ENCODE results near the gene MYH11. TPM values are rescaled to one million over a fixed set of nuclear protein-coding genes. Genes with fewer than 3 reads are reported as not detected.

Gene MYH11
- total RNA-seq, 1 experiment from 2014 or later, result 0.05 TPM

GRCh38 chr16:15866451-15866850, 9.6 kb upstream of the MYH11 start:
- CTCF ChIA-PET, result interaction anchor here (0.6 kb wide), 1 partner anchor 85 kb away, joined by 4 read pairs; no protein-coding TSS in a partner anchor
- no TSS peak for BruUV-seq (replicated peaks)
- H3K9me3 Mint-ChIP-seq (ENCODE audit: low read depth, unreplicated experiment), result no peaks in the 10 kb centered on the region

GRCh38 chr16:15865742-15866141, 8.9 kb upstream of the MYH11 start:
- intact Hi-C loops (cut with micrococcal nuclease; ENCODE audit: unreplicated experiment), result no loop called here
- H3K27ac Mint-ChIP-seq (ENCODE audit: unreplicated experiment), result no peak overlapping the region
- TF ChIP-seq CTCF (IDR thresholded peaks at IDR 0.05; ENCODE audit: unreplicated experiment), result no peak
- no peaks in the 10 kb centered on the region for H3K9me3 Mint-ChIP-seq (ENCODE audit: low read depth, unreplicated experiment)
- TSS peak; percentile 25 for BruUV-seq (replicated peaks)
- no peaks in the 10 kb centered on the region for H3K4me1 Mint-ChIP-seq (ENCODE audit: low read depth, unreplicated experiment)
- CTCF ChIA-PET, result no interaction called here
- peaks cover 20% of the 10 kb centered on the region for H3K36me3 Mint-ChIP-seq (ENCODE audit: insufficient read depth, unreplicated experiment)
- no peaks in the 10 kb centered on the region for H3K27me3 Mint-ChIP-seq (ENCODE audit: unreplicated experiment)
- H3K4me3 Mint-ChIP-seq (ENCODE audit: low read depth, unreplicated experiment), result no peak overlapping the region
- no peak for DNase-seq

More at GRCh38 chr16:15866451-15866850, 9.6 kb upstream of the MYH11 start:
- Mint-ChIP-seq H3K4me3 (ENCODE audit: low read depth, unreplicated experiment) (no peak overlapping the region), H3K27me3 (ENCODE audit: unreplicated experiment) (no peaks in the 10 kb centered on the region), H3K4me1 (ENCODE audit: low read depth, unreplicated experiment) (no peaks in the 10 kb centered on the region), H3K27ac (ENCODE audit: unreplicated experiment) (no peak overlapping the region), H3K36me3 (ENCODE audit: insufficient read depth, unreplicated experiment) (peaks cover 21% of the 10 kb centered on the region)
- DNase-seq, result no peak
- intact Hi-C loops (cut with micrococcal nuclease; ENCODE audit: unreplicated experiment), result no loop called here
- no peak for TF ChIP-seq CTCF (IDR thresholded peaks at IDR 0.05; ENCODE audit: unreplicated experiment)

DNA sequence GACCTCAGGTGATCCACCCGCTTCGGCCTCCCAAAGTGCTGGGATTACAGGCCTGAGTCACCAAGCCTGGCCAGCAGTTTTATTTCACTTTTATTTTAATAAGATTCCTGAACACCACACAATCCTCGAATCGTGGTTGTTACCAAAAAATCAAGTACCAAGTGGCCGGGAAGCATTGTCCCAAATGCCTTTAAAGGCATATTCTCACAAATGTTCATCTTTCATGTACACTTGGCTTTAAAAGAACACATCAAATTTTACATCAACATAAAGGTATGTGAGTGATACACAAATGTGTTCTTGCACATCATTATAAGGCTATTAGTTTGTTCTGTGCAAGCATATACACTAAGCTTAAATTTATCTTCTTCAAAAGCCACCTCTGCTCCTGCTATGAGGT, 8.1 kb upstream of the MYH11 start:
- CTCF ChIA-PET, result interaction anchor here (0.8 kb wide), 1 partner anchor 21 kb away, joined by 3 read pairs; no protein-coding TSS in a partner anchor
- H3K9me3 Mint-ChIP-seq (ENCODE audit: low read depth, unreplicated experiment), result no peaks in the 10 kb centered on the region
- H3K4me3 Mint-ChIP-seq (ENCODE audit: low read depth, unreplicated experiment), result no peak overlapping the region
- no peaks in the 10 kb centered on the region for H3K4me1 Mint-ChIP-seq (ENCODE audit: low read depth, unreplicated experiment)
- no TSS peak for BruUV-seq (replicated peaks)
- intact Hi-C loops (cut with micrococcal nuclease; ENCODE audit: unreplicated experiment), result no loop called here
- TF ChIP-seq CTCF (IDR thresholded peaks at IDR 0.05; ENCODE audit: unreplicated experiment), result no peak
- H3K27me3 Mint-ChIP-seq (ENCODE audit: unreplicated experiment), result no peaks in the 10 kb centered on the region
- H3K27ac Mint-ChIP-seq (ENCODE audit: unreplicated experiment), result no peak overlapping the region
- DNase-seq, result no peak
- peaks cover 20% of the 10 kb centered on the region for H3K36me3 Mint-ChIP-seq (ENCODE audit: insufficient read depth, unreplicated experiment)

DNA sequence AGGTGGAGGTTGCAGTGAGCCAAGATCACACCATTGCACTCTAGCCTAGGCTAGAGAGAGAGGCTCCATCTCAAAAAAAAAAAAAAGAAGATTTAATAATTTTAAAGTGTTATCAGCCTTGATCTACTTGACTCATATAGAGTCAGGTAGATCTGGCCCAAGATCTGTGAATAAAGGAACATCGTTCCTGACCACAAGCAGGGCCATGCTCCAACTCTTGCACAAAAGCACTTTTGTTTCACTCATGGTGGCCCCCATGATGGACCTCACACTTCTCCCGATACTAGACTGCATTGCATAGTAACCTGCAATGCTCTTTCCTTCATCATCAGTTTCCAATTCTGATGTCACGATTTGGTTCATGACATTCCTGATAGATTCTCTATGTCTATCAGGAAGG, 5.2 kb upstream of the MYH11 start:
- H3K9me3 Mint-ChIP-seq (ENCODE audit: low read depth, unreplicated experiment), result no peaks in the 10 kb centered on the region
- no peak overlapping the region for H3K27ac Mint-ChIP-seq (ENCODE audit: unreplicated experiment)
- H3K27me3 Mint-ChIP-seq (ENCODE audit: unreplicated experiment), result peaks cover 28% of the 10 kb centered on the region
- no peak for TF ChIP-seq CTCF (IDR thresholded peaks at IDR 0.05; ENCODE audit: unreplicated experiment)
- H3K4me1 Mint-ChIP-seq (ENCODE audit: low read depth, unreplicated experiment), result peaks cover 9% of the 10 kb centered on the region
- CTCF ChIA-PET, result no interaction called here
- no peak overlapping the region for H3K4me3 Mint-ChIP-seq (ENCODE audit: low read depth, unreplicated experiment)
- H3K36me3 Mint-ChIP-seq (ENCODE audit: insufficient read depth, unreplicated experiment), result peaks cover 18% of the 10 kb centered on the region
- DNase-seq, result no peak
- no TSS peak for BruUV-seq (replicated peaks)
- intact Hi-C loops (cut with micrococcal nuclease; ENCODE audit: unreplicated experiment), result no loop called here

Measured in Calu3 (cell line).